Measurements from ENCODE around the gene CDKN2AIPNL. TPM values are rescaled to one million over a fixed set of nuclear protein-coding genes. Genes with fewer than 3 reads are reported as not detected.

Gene CDKN2AIPNL
- total RNA-seq, 4 donors from 2014 or later = 20.9 to 26.1 (median 24.5) TPM; not detected in 1

GRCh38 chr5:134435560-134435959 is 23.9 kb upstream of the CDKN2AIPNL start:
- H3K9me3 ChIP-seq = no peaks in the 10 kb centered on the region
- H3K4me1 ChIP-seq = peaks cover 5 to 9% of the 10 kb centered on the region in 2 donors
- intact Hi-C loops (cut with DNase I; ENCODE audit: low total_unique reads) = no loop called here
- no peak overlapping the region for H3K4me3 ChIP-seq
- H3K36me3 ChIP-seq = no peaks in the 10 kb centered on the region
- no peak for TF ChIP-seq CTCF (IDR thresholded peaks at IDR 0.05)
- TF ChIP-seq POLR2A (IDR thresholded peaks at IDR 0.05) = no peak
- DNase-seq = no peak
- H3K27ac ChIP-seq = no peak overlapping the region
- no peaks in the 10 kb centered on the region for H3K27me3 ChIP-seq

- no peak overlapping the region for H3K4me3 ChIP-seq
- DNase-seq = no peak
- H3K27ac ChIP-seq = no peak overlapping the region
- no peaks in the 10 kb centered on the region for H3K4me1 ChIP-seq
- H3K36me3 ChIP-seq = no peaks in the 10 kb centered on the region
- H3K9me3 ChIP-seq = no peaks in the 10 kb centered on the region
- H3K27me3 ChIP-seq = no peaks in the 10 kb centered on the region
- intact Hi-C loops (cut with DNase I; ENCODE audit: low total_unique reads) = no loop called here
- TF ChIP-seq CTCF (IDR thresholded peaks at IDR 0.05) (no peak), POLR2A (IDR thresholded peaks at IDR 0.05) (no peak)
Measured at GRCh38 chr5:134432677-134433359, 21.1 kb upstream of the CDKN2AIPNL start.

GRCh38 chr5:134432174-134432573 is 20.5 kb upstream of the CDKN2AIPNL start:
- Histone ChIP-seq H3K4me3 (no peak overlapping the region), H3K36me3 (no peaks in the 10 kb centered on the region), H3K27me3 (no peaks in the 10 kb centered on the region), H3K27ac (no peak overlapping the region), H3K9me3 (no peaks in the 10 kb centered on the region), H3K4me1 (no peaks in the 10 kb centered on the region)
- TF ChIP-seq CTCF (IDR thresholded peaks at IDR 0.05) (no peak), POLR2A (IDR thresholded peaks at IDR 0.05) (no peak)
- intact Hi-C loops (cut with DNase I; ENCODE audit: low total_unique reads) = no loop called here
- no peak for DNase-seq

GRCh38 chr5:134430001-134430569 is 18.4 kb upstream of the CDKN2AIPNL start:
- intact Hi-C loops (cut with DNase I; ENCODE audit: low total_unique reads) = no loop called here
- Histone ChIP-seq H3K27ac (no peak overlapping the region), H3K36me3 (no peaks in the 10 kb centered on the region), H3K9me3 (no peaks in the 10 kb centered on the region), H3K4me1 (no peaks in the 10 kb centered on the region), H3K27me3 (no peaks in the 10 kb centered on the region), H3K4me3 (no peak overlapping the region)
- no peak for DNase-seq
- TF ChIP-seq CTCF (IDR thresholded peaks at IDR 0.05) (no peak), POLR2A (IDR thresholded peaks at IDR 0.05) (no peak)

- H3K9me3 ChIP-seq = no peaks in the 10 kb centered on the region
- no peaks in the 10 kb centered on the region for H3K4me1 ChIP-seq
- TF ChIP-seq CTCF (IDR thresholded peaks at IDR 0.05) = no peak
- TF ChIP-seq POLR2A (IDR thresholded peaks at IDR 0.05) = no peak
- no peak for DNase-seq
- H3K27ac ChIP-seq = no peak overlapping the region
- intact Hi-C loops (cut with DNase I; ENCODE audit: low total_unique reads) = no loop called here
- no peak overlapping the region for H3K4me3 ChIP-seq
- H3K36me3 ChIP-seq = no peaks in the 10 kb centered on the region
- no peaks in the 10 kb centered on the region for H3K27me3 ChIP-seq
Measured at GRCh38 chr5:134427540-134428041, 15.9 kb upstream of the CDKN2AIPNL start.

Data from uterus (tissue), 4 donors.